GM23248 (cell line): ENCODE results near the gene ZDHHC5. TPM values are rescaled to one million over a fixed set of nuclear protein-coding genes. Genes with fewer than 3 reads are reported as not detected.

Experiments
- DNase-seq: peaks from one replicate; pipeline ENCODE4 v3.0.0-alpha.2; 2015
- H2AFZ ChIP-seq: fragments of 200-600 bp; sonication (generic); 2 replicates; pipeline ENCODE4 v1.6.1; 2016; ENCODE audit warnings: antibody characterized with exemption
- H3F3A ChIP-seq: fragments of 200-600 bp; sonication (generic); 2 replicates; pipeline ENCODE4 v1.6.1; 2016; ENCODE audit warnings: mild to moderate bottlenecking, antibody characterized with exemption, mixed run types; ENCODE audit not compliant: insufficient read depth
- H3K27ac ChIP-seq: fragments of 200-600 bp; sonication (generic); 2 replicates; pipeline ENCODE4 v1.5.1; 2016; ENCODE audit warnings: mild to moderate bottlenecking
- H3K27me3 ChIP-seq: fragments of 200-600 bp; sonication (generic); replicated peaks from 2 replicates; pipeline ENCODE4 v1.6.1; 2016; ENCODE audit warnings: mild to moderate bottlenecking; ENCODE audit not compliant: insufficient read depth
- H3K36me3 ChIP-seq: fragments of 200-600 bp; sonication (generic); 2 replicates; pipeline ENCODE4 v1.6.1; 2016; ENCODE audit warnings: low read depth, mild to moderate bottlenecking
- H3K4me1 ChIP-seq: fragments of 200-600 bp; sonication (generic); 2 replicates; pipeline ENCODE4 v1.6.1; 2016; ENCODE audit warnings: mild to moderate bottlenecking; ENCODE audit not compliant: insufficient read depth
- H3K4me2 ChIP-seq: fragments of 200-600 bp; sonication (generic); one replicate; pipeline ENCODE4 v1.6.1; 2016; ENCODE audit warnings: mild to moderate bottlenecking; ENCODE audit not compliant: unreplicated experiment
- H3K4me3 ChIP-seq: fragments of 200-600 bp; sonication (generic); 2 replicates; pipeline ENCODE4 v1.5.1; 2016; ENCODE audit warnings: mild to moderate bottlenecking
- H3K79me2 ChIP-seq: fragments of 200-600 bp; sonication (generic); 2 replicates; pipeline ENCODE4 v1.6.1; 2016; ENCODE audit warnings: mild to moderate bottlenecking; ENCODE audit not compliant: insufficient read depth
- H3K9ac ChIP-seq: fragments of 200-600 bp; sonication (generic); 2 replicates; pipeline ENCODE4 v1.6.1; 2016; ENCODE audit warnings: mild to moderate bottlenecking
- H3K9me2 ChIP-seq: fragments of 200-600 bp; sonication (generic); 2 replicates; pipeline ENCODE4 v1.6.1; 2016; ENCODE audit warnings: mixed run types, mild to moderate bottlenecking, moderate library complexity; ENCODE audit not compliant: insufficient read depth
- H3K9me3 ChIP-seq: fragments of 200-600 bp; sonication (generic); one replicate; pipeline ENCODE4 v1.6.1; 2017; ENCODE audit warnings: low read depth
- H4K20me1 ChIP-seq: fragments of 200-600 bp; sonication (generic); 2 replicates; pipeline ENCODE4 v1.6.0; 2016; ENCODE audit not compliant: insufficient read depth
- EZH2 ChIP-seq: fragments of 200-600 bp; sonication (generic); IDR thresholded peaks from 2 replicates; pipeline ENCODE4 v1.6.1; 2018; ENCODE audit warnings: antibody characterized with exemption, mild to moderate bottlenecking; ENCODE audit not compliant: insufficient read depth, poor library complexity, severe bottlenecking
- EZH2phosphoT487 ChIP-seq: fragments of 200-600 bp; sonication (generic); IDR thresholded peaks from 2 replicates; pipeline ENCODE4 v1.6.1; 2018; ENCODE audit warnings: antibody characterized with exemption, moderate library complexity, mild to moderate bottlenecking, low read depth; ENCODE audit not compliant: insufficient read depth
- WGBS, 2 experiments: methylation state at CpG; one replicate each; pipeline ENCODE4 v1.1.6; 2015 to 2017; ENCODE audit warnings: low lambda C conversion rate in 2 of 2, low coverage in 1 of 2; ENCODE audit errors: missing lambda C conversion rate in 2 of 2; 5-methylcytosine and 5-hydroxymethylcytosine counted together
- in situ Hi-C: fragments of 300-500 bp; cut with MboI; formaldehyde crosslinking; loops from 2 replicates; pipeline ENCODE4 v1.15.0; 2020
- polyA plus RNA-seq: library from polyadenylated mRNA; unstranded; fragments of >200 nt; fragmentation: Nextera tagmentation; extraction: Ambion mirVana; gene quantifications from 2 replicates; pipeline ENCODE4 v1.2.1, GENCODE V29; 2016
- total RNA-seq: library from RNA; depleted of rRNA; stranded (reverse); fragments of >200 nt; shearing (Covaris generic); gene quantifications from 2 replicates; pipeline ENCODE4 v1.2.3, GENCODE V29; 2014

Gene ZDHHC5
- total and polyA plus RNA-seq, 2 experiments from 2014 or later, result 35.8 to 52.5 TPM

- Histone ChIP-seq H3K36me3 (no peaks in the 10 kb centered on the region; the same call in 1 of the 2 replicates), H2AFZ (no peak overlapping the region), H3K9me3 (no peaks in the 10 kb centered on the region), H3K27ac (no peak overlapping the region), H3K9ac (no peak overlapping the region), H4K20me1 (no peaks in the 10 kb centered on the region), H3K4me2 (no peak overlapping the region), H3F3A (no peaks in the 10 kb centered on the region), H3K4me3 (no peak overlapping the region), H3K79me2 (no peaks in the 10 kb centered on the region), H3K27me3 (no peaks in the 10 kb centered on the region), H3K9me2 (no peaks in the 10 kb centered on the region), H3K4me1 (no peaks in the 10 kb centered on the region)
- no peak for DNase-seq
- in situ Hi-C loops, result no loop called here
- no peak for TF ChIP-seq EZH2phosphoT487
- no peak for TF ChIP-seq EZH2
- 39 to 41% methylated on average over 3 of the region's 3 CpGs for WGBS, 2 experiments
These were observed 45.7 kb upstream of the ZDHHC5 start for GRCh38 chr11:57622263-57622662.

- Histone ChIP-seq H3K36me3 (no peaks in the 10 kb centered on the region; the same call in 1 of the 2 replicates), H3K27ac (no peak overlapping the region), H2AFZ (no peak overlapping the region), H3K27me3 (no peaks in the 10 kb centered on the region), H3K9me3 (no peaks in the 10 kb centered on the region), H3K4me2 (no peak overlapping the region), H3F3A (no peaks in the 10 kb centered on the region), H3K4me3 (no peak overlapping the region), H3K9ac (no peak overlapping the region), H3K9me2 (no peaks in the 10 kb centered on the region), H3K4me1 (no peaks in the 10 kb centered on the region), H3K79me2 (no peaks in the 10 kb centered on the region), H4K20me1 (no peaks in the 10 kb centered on the region)
- WGBS, 2 experiments, result 62 to 67% methylated on average over 2 of the region's 2 CpGs
- in situ Hi-C loops, result no loop called here
- DNase-seq, result no peak
- no peak for TF ChIP-seq EZH2
- no peak for TF ChIP-seq EZH2phosphoT487
These were observed 43.0 kb upstream of the ZDHHC5 start for GRCh38 chr11:57624864-57625263.

DNA sequence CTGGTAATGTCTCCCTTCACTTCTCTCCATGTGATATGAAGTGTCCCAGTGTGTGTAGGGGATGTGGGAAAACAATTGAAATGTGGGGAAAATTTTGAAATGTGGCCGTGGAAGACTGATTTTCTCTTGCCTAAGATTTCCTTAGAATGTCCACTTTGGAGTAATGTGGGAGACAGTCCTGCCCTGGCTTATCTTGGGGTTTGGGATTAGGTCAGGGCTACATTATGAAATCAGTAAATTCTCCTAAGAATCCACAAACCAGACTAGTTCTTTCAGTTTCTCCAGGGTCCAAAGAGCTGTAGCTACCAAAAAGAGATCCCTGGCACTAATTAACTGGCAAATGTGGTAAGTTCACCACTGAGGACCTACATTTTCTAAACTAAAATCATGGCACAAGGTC lies 41.0 kb upstream of the ZDHHC5 start:
- in situ Hi-C loops, result no loop called here
- H4K20me1 ChIP-seq, result no peaks in the 10 kb centered on the region
- no peaks in the 10 kb centered on the region for H3F3A ChIP-seq
- no peak overlapping the region for H3K4me3 ChIP-seq
- H3K9me2 ChIP-seq, result no peaks in the 10 kb centered on the region
- TF ChIP-seq EZH2 (no peak), EZH2phosphoT487 (no peak)
- no peaks in the 10 kb centered on the region for H3K4me1 ChIP-seq
- H3K9ac ChIP-seq, result no peak overlapping the region
- H3K36me3 ChIP-seq, result no peaks in the 10 kb centered on the region
- WGBS, 2 experiments, result 89% methylated on average over 1 of the region's 1 CpG
- no peaks in the 10 kb centered on the region for H3K9me3 ChIP-seq
- no peak overlapping the region for H3K4me2 ChIP-seq
- H3K27me3 ChIP-seq, result no peaks in the 10 kb centered on the region
- DNase-seq, result no peak
- H3K79me2 ChIP-seq, result no peaks in the 10 kb centered on the region
- H2AFZ ChIP-seq, result no peak overlapping the region
- no peak overlapping the region for H3K27ac ChIP-seq

- Histone ChIP-seq H3K9ac (no peak overlapping the region), H3K79me2 (no peaks in the 10 kb centered on the region), H3K27ac (no peak overlapping the region), H3K9me2 (no peaks in the 10 kb centered on the region), H3K4me3 (no peak overlapping the region), H3F3A (no peaks in the 10 kb centered on the region), H3K36me3 (no peaks in the 10 kb centered on the region), H2AFZ (no peak overlapping the region), H3K9me3 (no peaks in the 10 kb centered on the region), H3K4me1 (no peaks in the 10 kb centered on the region), H4K20me1 (no peaks in the 10 kb centered on the region), H3K27me3 (no peaks in the 10 kb centered on the region; the same call in 1 of the 2 replicates), H3K4me2 (no peak overlapping the region)
- no peak for DNase-seq
- in situ Hi-C loops, result no loop called here
- TF ChIP-seq EZH2phosphoT487 (no peak), EZH2 (no peak)
- 44 to 58% methylated on average over 2 of the region's 2 CpGs for WGBS, 2 experiments
These were observed 37.7 kb upstream of the ZDHHC5 start for GRCh38 chr11:57630171-57630570.

DNA sequence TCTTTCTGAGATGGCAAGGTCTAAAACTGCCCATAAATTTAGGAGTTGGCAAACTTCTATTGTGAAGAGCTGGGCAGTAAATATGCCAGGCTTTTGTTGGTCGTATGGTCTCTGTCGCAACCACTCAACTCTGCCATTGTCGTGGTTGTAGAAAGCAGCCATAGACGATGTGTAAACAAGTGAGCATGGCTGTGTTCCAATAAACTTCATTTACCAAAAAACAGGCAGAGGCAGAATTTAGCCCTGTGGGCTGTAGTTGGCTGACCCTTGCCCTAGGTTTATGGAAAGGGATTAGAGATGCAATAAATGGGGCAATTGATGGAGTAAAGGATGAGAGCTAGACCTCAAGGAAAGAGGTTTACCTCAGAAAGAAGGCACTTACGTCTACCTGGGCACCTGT lies 35.8 kb upstream of the ZDHHC5 start:
- in situ Hi-C loops, result no loop called here
- Histone ChIP-seq H3K27ac (no peak overlapping the region), H3F3A (no peaks in the 10 kb centered on the region), H3K79me2 (no peaks in the 10 kb centered on the region), H3K4me1 (no peaks in the 10 kb centered on the region), H3K27me3 (no peaks in the 10 kb centered on the region; the same call in 1 of the 2 replicates), H3K36me3 (no peaks in the 10 kb centered on the region), H2AFZ (no peak overlapping the region), H3K4me2 (no peak overlapping the region), H3K9ac (no peak overlapping the region), H3K9me3 (no peaks in the 10 kb centered on the region), H3K9me2 (no peaks in the 10 kb centered on the region), H3K4me3 (no peak overlapping the region), H4K20me1 (no peaks in the 10 kb centered on the region)
- no peak for DNase-seq
- TF ChIP-seq EZH2phosphoT487, result no peak
- no peak for TF ChIP-seq EZH2
- 53 to 54% methylated on average over 5 of the region's 5 CpGs for WGBS, 2 experiments
